HG03575 (cell line): ENCODE measurements around the gene SERPINA5.
"Not testable (repeated sequence)": the region's sequence is repeated elsewhere in the genome, so short reads cannot be mapped to it uniquely, and the experiment has no call there.

Experiments used
- ATAC-seq: cut with Tn5 transposase; IDR thresholded peaks from one replicate; pipeline ENCODE4 v1.9.1; 2021; ENCODE audit not compliant: unreplicated experiment, insufficient number of reproducible peaks, low FRiP score; ENCODE audit errors: extremely low read depth

The SERPINA5 gene

DNA sequence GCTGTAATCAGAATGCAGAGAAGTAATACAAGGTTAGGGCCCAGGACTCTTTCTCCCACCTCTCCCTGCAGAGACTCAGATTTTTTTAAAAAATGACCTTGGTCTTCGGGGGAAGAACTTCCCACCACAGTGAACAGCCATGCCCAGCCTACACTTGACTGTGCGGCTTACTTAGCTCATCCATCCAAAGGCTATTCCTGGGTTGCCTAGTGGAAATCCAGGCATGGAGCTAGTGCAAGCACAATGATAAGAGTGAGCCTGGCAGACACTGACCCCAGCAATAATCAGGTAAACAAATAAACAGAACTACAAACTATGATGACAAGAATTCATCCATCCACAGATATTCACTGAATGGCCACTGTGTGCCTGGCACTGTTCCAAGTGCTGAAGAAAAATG is 14.7 kb downstream of the SERPINA5 start:
- no peak for ATAC-seq

DNA sequence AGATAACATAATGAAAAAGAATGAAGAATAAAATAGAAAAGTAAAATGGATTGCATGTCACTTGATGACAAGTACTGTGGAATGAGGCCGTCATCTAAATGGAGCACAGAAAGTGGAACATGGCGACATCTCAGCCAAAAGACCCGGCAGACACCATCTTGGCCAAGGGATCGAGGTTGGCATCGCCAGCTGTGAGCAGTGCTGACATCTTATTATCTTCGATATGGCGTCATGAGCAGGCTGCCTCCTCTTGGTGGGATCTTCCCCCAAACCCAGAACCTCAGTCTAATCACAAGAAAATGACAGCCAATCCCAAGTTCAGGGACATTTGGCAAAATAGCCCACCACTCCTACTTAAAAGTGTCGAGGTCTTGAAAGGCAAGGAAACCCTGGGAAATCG is 15.1 kb downstream of the SERPINA5 start:
- ATAC-seq: no peak

DNA sequence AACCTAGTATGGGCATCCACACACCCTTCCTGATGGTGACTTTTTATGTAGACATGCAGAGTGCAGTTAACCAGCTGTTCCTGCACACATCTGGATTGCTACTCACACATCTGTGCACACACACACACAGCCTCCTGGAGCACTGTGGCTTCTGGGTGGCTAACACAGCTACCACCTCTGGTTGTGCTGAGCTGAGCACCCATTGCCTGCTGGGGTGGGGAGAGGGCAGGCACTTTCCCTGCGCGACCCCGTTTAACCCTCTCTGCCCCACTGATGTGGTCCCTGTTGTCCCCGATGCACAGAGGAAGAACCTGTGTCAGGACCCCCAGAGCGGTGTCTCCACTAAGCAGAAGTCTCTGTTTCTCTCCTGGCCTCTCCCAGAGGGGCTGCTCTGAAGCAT is 16.6 kb downstream of the SERPINA5 start:
- no peak for ATAC-seq

DNA sequence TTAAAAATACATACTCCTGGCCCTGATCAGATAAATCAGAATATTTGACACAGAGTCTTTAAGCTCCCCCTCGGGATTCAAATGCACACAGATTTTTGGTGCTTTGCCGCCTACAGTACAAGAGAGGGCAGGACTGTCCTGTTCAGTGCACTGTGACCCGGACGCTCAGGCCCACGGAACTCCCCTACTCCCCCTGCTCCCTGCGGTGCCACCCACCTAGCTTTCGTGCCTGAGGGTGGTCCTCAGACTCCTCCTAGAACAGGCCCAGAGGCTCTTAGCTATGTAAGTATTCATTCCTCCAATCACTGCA is 17.2 kb downstream of the SERPINA5 start:
- ATAC-seq: no peak

DNA sequence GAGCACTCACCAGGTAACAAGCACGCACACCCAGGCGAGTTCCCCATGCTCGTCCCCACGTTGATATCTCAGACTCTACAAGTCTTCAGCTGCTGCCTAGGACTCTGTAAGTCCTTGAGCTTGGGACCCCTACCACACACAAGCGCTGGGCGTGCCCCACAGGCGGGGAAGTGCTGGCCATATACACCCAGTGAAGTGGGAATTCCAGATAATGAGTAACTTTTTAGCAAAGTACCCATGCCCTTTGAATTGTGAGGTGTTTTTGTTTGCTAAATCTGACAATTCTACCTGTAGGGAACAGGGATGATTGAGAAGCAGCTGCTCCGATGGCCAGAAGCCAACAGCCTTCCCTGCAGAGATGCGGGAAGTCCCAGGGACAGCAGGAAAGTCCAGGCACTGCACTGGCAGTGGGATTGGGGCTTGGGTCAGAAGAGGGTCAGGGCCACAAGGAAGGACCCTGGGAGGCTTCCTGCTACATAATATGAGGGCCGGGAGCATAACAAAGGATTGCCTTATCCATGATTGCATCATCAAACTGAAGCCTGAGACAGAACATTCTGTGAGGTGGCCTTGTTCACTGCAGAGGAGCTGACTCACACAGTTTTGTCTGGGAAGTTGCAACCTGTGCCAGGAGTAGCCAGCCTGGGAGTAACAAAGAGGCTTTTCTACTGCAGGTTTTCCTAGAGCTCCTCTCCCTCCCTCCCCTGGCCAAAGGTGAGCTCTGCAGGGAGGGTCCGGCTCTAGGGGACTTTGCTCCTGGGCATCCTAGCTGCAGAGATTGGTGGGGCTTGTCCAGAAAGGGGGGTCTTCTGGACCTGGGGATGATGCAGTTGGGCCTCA is 17.8 kb downstream of the SERPINA5 start:
- ATAC-seq: no peak

DNA sequence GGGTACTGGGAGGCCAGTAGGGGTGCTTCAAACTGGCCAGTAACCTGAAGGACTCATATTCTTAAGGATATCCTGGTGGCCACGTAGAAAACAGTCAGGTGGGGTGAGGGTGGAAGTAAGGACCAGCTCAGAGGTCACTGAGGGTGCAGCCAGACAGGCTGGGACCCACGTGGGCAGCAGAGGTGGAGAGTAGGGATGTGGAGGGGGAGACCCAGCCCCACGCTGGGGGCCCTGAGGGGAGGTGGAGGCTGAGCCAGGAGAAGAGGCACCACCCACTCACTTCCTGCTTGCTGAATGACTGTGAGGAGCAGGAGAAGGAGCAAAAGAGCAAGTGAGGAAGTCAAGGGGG is 18.4 kb downstream of the SERPINA5 start:
- no peak for ATAC-seq

DNA sequence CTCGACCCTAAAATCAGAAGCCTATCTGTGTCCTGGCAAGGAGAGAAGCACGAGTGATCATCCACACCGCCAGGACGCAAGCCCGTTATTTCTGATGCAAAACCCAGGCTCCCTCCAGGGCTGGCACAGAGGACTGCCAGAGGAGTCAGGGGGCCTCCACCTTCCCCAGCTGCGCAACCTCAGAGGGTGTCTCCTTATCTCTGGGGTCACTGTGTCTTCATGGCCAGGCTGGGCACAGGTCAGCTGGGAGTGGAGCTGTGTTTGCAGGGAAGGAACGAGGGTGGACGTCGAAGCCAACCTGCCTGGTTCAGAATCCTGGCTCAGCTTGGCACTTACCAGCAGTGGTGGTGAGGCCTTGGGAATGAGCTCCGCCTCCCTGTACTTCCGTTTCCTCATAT is 18.9 kb downstream of the SERPINA5 start:
- ATAC-seq: no peak

DNA sequence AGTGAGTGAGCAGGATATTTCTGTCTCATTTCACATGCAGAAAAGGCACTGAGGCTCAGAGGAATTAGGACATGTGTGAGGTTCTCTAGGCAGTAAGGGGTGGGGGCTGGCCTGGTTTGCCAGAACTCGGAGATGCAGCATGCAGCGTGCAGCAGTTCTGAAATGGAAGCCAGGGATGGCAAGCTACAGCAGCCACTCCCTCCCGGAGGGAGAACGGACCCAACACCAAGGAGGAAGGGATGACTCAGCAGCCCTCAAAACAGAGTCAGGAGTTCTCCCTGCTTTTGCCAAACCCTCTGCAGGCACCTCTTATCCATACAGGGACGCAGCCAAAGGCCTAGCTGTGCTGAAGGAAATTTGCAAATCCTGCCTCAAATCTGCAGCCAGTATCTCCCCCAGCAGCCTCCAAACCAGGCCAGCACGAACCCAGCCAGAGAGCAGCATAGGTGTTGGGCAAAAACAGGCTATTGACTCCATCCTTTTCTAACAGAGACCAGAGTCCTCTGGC is 20.7 kb downstream of the SERPINA5 start:
- ATAC-seq: no peak

DNA sequence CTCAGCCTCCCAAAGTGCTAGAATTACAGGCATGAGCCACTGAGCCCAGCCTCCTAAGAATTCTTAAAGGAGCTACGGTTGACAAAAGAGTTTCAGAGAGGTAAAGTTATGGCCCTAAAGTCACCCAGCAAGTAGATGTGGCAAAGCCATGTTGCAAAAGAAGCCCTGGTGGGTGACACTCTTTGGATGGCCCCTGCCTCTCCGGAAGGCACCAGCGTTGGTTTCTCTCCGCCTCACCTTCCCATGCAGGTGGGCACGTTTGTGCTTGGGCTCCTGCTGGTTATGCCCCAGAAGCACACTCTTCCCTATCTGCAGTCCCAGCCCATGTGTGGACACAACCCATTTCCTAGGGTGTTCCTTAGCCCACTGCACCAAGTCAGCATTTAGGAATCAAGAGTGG is 21.5 kb downstream of the SERPINA5 start:
- ATAC-seq: no peak

DNA sequence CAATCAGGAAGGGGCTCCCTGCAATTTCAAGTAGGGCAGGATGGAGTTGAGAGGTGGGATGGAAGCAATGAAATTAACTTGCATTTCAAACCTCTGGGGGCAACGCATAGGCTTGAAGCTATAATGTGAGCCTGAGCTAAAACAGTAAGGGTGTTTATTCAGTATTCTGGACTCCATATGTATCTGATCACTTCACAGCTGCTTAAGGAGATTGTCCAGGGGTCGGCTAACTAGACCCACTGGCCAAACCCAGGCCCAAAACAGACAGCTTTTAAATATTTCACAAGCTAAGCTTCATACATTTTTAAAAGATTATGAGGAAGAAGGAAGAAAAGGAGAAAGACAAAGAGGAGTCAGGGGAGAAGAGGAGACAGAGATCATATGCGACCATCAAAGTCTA is 24.1 kb downstream of the SERPINA5 start:
- no peak for ATAC-seq

DNA sequence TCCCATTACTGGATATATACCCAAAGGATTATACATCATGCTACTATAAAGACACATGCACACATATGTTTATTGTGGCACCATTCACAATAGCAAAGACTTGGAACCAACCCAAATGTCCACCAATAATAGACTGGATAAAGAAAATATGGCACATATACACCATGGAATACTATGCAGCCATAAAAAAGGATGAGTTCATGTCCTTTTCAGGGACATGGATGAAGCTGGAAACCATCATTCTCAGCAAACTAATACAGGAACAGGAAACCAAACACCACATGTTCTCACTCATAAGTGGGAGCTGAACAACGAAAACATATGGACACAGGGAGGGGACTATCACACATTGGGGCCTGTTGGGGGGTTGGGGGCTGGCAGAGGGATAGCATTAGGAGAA is 27.7 kb downstream of the SERPINA5 start:
- ATAC-seq: not testable (repeated sequence)

DNA sequence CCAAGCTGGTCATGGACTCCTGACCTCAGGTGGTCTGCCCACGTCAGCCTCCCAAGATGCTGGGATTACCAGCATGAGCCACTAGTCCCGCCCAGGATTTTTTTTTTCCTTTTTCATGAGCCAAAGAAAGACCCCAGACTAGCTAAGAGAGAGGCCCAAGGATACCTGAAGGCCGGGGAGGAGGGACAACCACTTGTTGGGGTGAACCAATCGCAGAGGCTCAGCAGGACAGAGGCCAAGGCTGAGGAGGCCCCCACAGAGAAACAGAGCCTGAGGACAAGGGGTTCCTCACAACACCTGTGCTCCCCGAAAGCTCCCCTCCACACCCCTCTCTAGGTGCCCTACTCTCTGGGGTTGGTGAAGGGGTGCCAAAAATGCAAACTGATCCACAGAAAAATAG is 30.0 kb downstream of the SERPINA5 start:
- ATAC-seq: no peak

DNA sequence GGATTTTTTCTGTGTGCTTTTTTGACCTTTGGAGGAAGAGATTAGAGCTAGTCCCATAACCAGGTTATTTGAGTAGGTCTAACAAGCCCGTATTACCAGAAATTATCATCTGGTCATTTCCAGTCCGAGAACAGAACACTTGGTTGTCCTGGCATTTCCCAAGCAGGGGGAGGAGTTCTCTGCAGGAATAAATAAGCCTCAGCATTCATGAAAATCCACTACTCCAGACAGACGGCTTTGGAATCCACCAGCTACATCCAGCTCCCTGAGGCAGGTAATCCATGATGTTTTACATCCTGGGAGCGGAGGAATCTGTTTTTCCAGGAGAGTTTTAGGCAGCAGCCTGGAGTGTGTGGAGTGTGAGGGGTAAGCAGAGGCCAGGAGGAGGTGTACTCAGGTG is 30.9 kb downstream of the SERPINA5 start, which contains the start of gene SERPINA3:
SERPINA3 (plus strand) TSS at position 218 of the 400 bp plus-strand sequence. CDS start 2,051 bp downstream, outside the sequence.
- ATAC-seq: no peak

DNA sequence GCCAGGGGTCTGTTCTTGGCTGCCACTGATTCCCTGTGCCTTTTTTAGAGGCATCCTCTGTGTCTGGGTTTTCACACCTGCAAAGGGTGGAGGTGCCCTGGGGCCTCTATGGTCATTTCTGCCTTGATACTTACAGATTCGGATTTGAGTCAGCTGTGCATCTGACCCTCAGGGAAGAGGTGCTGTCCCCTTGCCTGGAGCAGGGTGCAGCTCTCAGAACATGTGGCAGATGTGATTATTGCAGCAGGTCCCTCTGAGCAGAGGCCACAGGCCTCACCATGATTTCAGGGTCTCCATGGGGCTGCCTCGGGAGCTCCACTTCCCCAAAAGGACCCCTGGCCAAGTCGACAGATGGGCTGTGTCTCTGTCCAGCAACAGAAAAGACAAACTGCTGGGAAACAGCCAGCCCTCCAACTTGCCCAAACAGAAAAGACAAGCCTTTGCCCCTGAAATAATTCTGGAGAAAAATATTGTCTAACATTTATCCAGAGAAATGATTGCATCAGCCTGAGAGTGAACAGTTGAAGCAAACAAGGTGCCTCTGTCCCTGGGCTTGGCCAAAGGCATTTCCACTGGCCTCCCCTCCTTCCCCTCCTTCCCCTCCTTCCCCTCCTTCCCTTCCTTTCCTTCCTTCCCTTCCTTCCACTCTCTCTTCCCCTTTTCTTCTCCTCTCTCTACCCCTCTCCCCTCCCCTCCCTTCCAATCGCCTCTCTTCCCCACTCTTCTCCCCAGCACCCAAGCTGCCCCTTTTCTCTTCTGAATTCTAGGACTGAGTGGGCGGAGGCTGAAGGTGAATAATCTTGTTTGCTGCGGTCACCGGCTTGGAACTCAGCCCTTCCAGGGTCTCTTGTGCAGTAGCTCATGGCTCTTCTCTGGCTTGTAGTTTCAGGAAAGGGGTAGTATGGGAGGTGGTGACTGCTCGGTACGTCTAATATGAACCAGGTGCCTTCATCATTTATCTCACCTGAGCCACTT is 31.6 kb downstream of the SERPINA5 start:
- no peak for ATAC-seq

DNA sequence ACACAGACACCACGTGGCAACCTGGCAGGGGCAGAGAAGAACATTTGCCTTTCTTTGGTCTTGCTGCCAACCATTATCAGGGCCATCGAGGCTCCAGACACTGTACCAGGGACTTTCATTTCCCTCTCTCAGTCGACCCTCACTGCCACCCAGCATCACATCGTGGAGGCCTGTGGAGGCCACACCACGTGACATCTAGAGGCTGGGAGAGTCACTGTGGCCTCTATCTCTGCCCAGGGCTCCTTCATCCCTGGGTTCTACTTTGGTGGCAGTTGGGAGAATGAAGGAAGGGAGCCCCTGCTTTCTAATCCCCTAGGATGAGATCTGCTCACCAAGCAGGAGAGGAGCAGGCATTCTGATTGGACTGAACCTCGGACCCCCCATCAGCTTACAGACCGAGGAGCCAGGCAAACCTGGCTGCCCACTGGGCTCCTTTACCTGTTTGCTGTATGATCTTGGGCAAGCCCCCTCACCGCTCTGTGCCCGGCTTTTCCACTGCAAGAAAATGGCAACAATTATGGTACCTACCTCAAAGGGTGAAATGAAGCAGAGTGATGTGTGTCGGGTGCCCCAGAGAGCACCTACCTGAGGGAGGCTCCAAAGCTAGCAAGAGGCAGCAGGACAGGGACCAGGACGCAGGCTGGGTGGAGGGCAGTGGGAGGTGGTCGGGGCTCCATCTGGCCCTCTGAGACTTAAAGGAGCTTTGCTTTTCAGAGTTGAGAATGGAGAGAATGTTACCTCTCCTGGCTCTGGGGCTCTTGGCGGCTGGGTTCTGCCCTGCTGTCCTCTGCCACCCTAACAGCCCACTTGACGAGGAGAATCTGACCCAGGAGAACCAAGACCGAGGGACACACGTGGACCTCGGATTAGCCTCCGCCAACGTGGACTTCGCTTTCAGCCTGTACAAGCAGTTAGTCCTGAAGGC is 32.8 kb downstream of the SERPINA5 start:
- no peak for ATAC-seq

DNA sequence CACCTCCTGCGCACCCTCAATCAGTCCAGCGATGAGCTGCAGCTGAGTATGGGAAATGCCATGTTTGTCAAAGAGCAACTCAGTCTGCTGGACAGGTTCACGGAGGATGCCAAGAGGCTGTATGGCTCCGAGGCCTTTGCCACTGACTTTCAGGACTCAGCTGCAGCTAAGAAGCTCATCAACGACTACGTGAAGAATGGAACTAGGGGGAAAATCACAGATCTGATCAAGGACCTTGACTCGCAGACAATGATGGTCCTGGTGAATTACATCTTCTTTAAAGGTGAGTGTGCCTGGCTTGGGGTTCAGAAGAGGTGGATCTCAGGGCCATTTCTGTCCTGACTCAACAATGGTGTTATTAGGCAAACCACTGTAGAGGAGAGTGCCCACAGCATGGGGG is 33.6 kb downstream of the SERPINA5 start:
- ATAC-seq: no peak

DNA sequence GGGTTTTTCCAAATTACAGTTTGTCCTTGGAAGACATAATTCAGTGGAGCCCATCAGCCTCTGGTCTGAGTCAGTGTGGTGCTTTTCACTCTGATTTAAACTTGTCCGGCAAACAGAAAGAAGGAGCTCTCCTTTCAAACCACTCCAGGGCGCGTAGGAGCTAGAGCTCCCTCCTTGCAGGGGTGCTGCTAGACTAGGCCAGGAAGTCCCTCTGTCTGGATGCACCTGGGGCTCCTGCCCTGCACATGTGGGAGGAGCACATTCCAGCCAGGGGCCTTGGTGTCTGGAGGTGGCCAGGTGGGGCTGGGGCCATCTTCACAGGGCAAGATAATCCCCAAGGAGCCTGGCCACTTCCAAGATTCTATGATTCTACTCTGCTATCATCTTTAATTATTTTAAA is 34.0 kb downstream of the SERPINA5 start:
- ATAC-seq: no peak

DNA sequence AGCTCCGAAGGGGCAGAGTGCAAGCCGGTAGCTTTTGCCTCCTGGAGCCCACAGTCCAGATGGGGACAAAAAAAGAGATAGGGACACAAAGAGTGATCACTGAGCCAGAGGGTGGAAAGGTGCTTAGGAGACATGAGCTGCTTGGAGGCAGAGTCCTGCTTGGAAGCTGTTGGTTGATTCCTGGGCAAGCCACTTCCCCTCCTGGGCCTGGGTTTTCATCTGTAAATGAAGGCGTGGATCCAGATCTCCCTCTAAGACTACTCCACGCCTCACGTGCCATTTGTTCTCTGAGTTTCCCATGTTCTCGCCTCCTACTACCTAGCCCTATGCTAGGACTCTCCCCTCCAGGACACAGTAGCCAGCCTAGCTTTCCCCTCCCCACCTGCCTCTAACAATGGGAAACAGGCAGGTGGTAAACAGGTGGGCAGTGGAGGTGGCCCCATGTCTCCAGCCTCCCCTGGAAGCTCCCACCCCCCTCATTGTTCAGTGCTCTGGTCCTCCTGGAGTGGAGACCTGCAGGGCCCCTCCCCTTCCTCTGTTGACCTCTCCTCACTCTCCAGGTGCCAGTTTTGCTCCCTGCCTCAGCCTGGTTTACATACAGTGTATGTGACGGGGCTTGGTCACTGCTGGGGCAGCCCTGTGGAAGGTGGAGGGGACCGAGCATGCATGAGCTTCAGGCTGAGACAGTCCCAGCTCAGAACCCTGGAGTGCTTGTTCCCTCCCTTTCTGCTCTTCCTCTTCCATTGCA is 34.8 kb downstream of the SERPINA5 start:
- ATAC-seq: no peak
